PC-9 (cell line): ENCODE results near the gene IKZF3. TPM values are rescaled to one million over a fixed set of nuclear protein-coding genes. Genes with fewer than 3 reads are reported as not detected.
"Not testable (repeated sequence)": the region's sequence is repeated elsewhere in the genome, so short reads cannot be mapped to it uniquely, and the experiment has no call there.

ENCODE experiments used
- BruUV-seq: library from RNA; stranded (reverse); fragments of 400-500 nt; replicated peaks from 2 replicates; lab custom pipeline; 2021; lab: Mats Ljungman, UMichigan
- CTCF ChIA-PET: fragments of 300-600 bp; sonication (Branson Sonifier 250); formaldehyde crosslinking; loops from one replicate; lab custom pipeline; 2022; ENCODE audit warnings: antibody characterized with exemption; lab: Charles Lee
- POLR2A ChIA-PET: fragments of 300-600 bp; sonication (Branson Sonifier 250); formaldehyde crosslinking; loops from one replicate; lab custom pipeline; 2022; ENCODE audit warnings: antibody characterized with exemption; ENCODE audit not compliant: unreplicated experiment; lab: Charles Lee
- DNase-seq, 2 experiments: peaks; one replicate each; pipeline versions ENCODE4 v3.0.0 to v3.0.0-alpha.2; 2015 to 2022; ENCODE audit warnings: mixed read lengths in 1 of 2
- H2AFZ ChIP-seq: fragments of 200-600 bp; sonication (generic); 2 replicates; pipeline ENCODE4 v1.8.1; 2017; ENCODE audit warnings: antibody characterized with exemption
- H3F3A ChIP-seq: fragments of 200-600 bp; sonication (generic); 2 replicates; pipeline ENCODE4 v1.8.1; 2017; ENCODE audit warnings: antibody characterized with exemption, mild to moderate bottlenecking, low read depth; ENCODE audit not compliant: insufficient read depth
- H3K27ac ChIP-seq: fragments of 200-600 bp; sonication (generic); 2 replicates; pipeline ENCODE4 v1.6.1; 2016; ENCODE audit warnings: mixed run types
- H3K27me3 ChIP-seq: fragments of 200-600 bp; sonication (generic); 2 replicates; pipeline ENCODE4 v1.6.1; 2016; ENCODE audit warnings: low read depth, mixed run types; ENCODE audit not compliant: insufficient read depth
- H3K36me3 ChIP-seq: fragments of 200-600 bp; sonication (generic); 2 replicates; pipeline ENCODE4 v1.6.1; 2016; ENCODE audit warnings: low read depth, mixed run types
- H3K4me1 ChIP-seq: fragments of 200-600 bp; sonication (generic); replicated peaks from 2 replicates; pipeline ENCODE4 v1.6.1; 2016; ENCODE audit warnings: mixed run types; ENCODE audit not compliant: insufficient read depth
- H3K4me2 ChIP-seq: fragments of 200-600 bp; sonication (generic); 2 replicates; pipeline ENCODE4 v1.6.1; 2017; ENCODE audit warnings: mixed run types
- H3K4me3 ChIP-seq: fragments of 200-600 bp; sonication (generic); 2 replicates; pipeline ENCODE4 v1.6.1; 2016; ENCODE audit warnings: mixed run types
- H3K79me2 ChIP-seq: fragments of 200-600 bp; sonication (generic); 2 replicates; pipeline ENCODE4 v1.6.1; 2017; ENCODE audit warnings: low read depth, mixed run types
- H3K9me2 ChIP-seq: fragments of 200-600 bp; sonication (generic); 2 replicates; pipeline ENCODE4 v1.8.1; 2017; ENCODE audit warnings: mild to moderate bottlenecking; ENCODE audit not compliant: insufficient read depth
- H3K9me3 ChIP-seq: fragments of 200-600 bp; sonication (generic); 2 replicates; pipeline ENCODE4 v1.8.1; 2016; ENCODE audit warnings: low read depth; ENCODE audit not compliant: insufficient read depth
- H4K20me1 ChIP-seq: fragments of 200-600 bp; sonication (generic); 2 replicates; pipeline ENCODE4 v1.8.1; 2017; ENCODE audit not compliant: insufficient read depth
- CTCF ChIP-seq: fragments of 200-600 bp; sonication (generic); conservative IDR thresholded peaks from 2 replicates; pipeline ENCODE4 v1.6.1; 2017; ENCODE audit warnings: mixed run types, antibody characterized with exemption, mild to moderate bottlenecking, moderate library complexity
- EZH2 ChIP-seq: fragments of 200-600 bp; sonication (generic); IDR thresholded peaks from 2 replicates; pipeline ENCODE4 v1.8.0; 2017; ENCODE audit warnings: antibody characterized with exemption, low read depth
- intact Hi-C: fragments of 100-400 bp; cut with micrococcal nuclease; formaldehyde crosslinking; loops from one replicate; pipeline ENCODE4 v1.10.0; 2022; ENCODE audit not compliant: unreplicated experiment
- total RNA-seq: library from RNA; stranded (reverse); gene quantifications from 2 replicates; pipeline ENCODE4 v1.2.3, GENCODE V29; 2021

IKZF3 gene
- total RNA-seq, 1 experiment from 2014 or later = 0.04 TPM

GRCh38 chr17:39852239-39852638 is 11.9 kb downstream of the IKZF3 start:
- H3K4me1 ChIP-seq = no peaks in the 10 kb centered on the region
- H3F3A ChIP-seq = no peaks in the 10 kb centered on the region
- no peak overlapping the region for H3K4me2 ChIP-seq
- no peak overlapping the region for H2AFZ ChIP-seq
- H3K36me3 ChIP-seq = no peaks in the 10 kb centered on the region
- no peaks in the 10 kb centered on the region for H3K79me2 ChIP-seq
- no peak overlapping the region for H3K27ac ChIP-seq
- no peak for DNase-seq
- no TSS peak for BruUV-seq
- no peaks in the 10 kb centered on the region for H4K20me1 ChIP-seq
- TF ChIP-seq EZH2 = no peak
- TF ChIP-seq CTCF = no peak
- H3K4me3 ChIP-seq = no peak overlapping the region
- 0 out of 2 replicates have a peak, but pooled peaks cover 4% of the 10 kb centered on the region for H3K9me3 ChIP-seq
- H3K27me3 ChIP-seq = no peaks in the 10 kb centered on the region
- H3K9me2 ChIP-seq = no peaks in the 10 kb centered on the region
- CTCF ChIA-PET = interaction anchor here (0.6 kb wide), 1 partner anchor 259 kb away, joined by 3 read pairs; no protein-coding TSS in a partner anchor
- POLR2A ChIA-PET = interaction anchor here (0.6 kb wide), 1 partner anchor 50 kb away, joined by 4 read pairs; no protein-coding TSS in a partner anchor
- intact Hi-C loops = no loop called here

GRCh38 chr17:39850186-39850585 is 13.9 kb downstream of the IKZF3 start:
- intact Hi-C loops, H3K27me3 ChIP-seq: not testable (repeated sequence)

GRCh38 chr17:39848600-39848999 is 15.5 kb downstream of the IKZF3 start:
- intact Hi-C loops = no loop called here
- TF ChIP-seq EZH2 = no peak
- no peak for TF ChIP-seq CTCF
- H3K9me2 ChIP-seq = no peaks in the 10 kb centered on the region
- no peak overlapping the region for H3K4me3 ChIP-seq
- 0 out of 2 replicates have a peak, but pooled peaks cover 4% of the 10 kb centered on the region for H3K9me3 ChIP-seq
- no peak for DNase-seq
- no peaks in the 10 kb centered on the region for H3K79me2 ChIP-seq
- no peak overlapping the region for H2AFZ ChIP-seq
- ChIA-PET POLR2A (no interaction called here), CTCF (no interaction called here)
- no peaks in the 10 kb centered on the region for H3F3A ChIP-seq
- no TSS peak for BruUV-seq
- no peaks in the 10 kb centered on the region for H3K36me3 ChIP-seq
- H3K4me1 ChIP-seq = no peaks in the 10 kb centered on the region
- H3K27me3 ChIP-seq = no peaks in the 10 kb centered on the region
- no peak overlapping the region for H3K27ac ChIP-seq
- no peaks in the 10 kb centered on the region for H4K20me1 ChIP-seq
- no peak overlapping the region for H3K4me2 ChIP-seq

More at GRCh38 chr17:39850186-39850585, 13.9 kb downstream of the IKZF3 start:
- H3F3A ChIP-seq, H3K36me3 ChIP-seq, H3K9me2 ChIP-seq, H3K9me3 ChIP-seq, DNase-seq, POLR2A ChIA-PET, H2AFZ ChIP-seq, H3K79me2 ChIP-seq, CTCF ChIA-PET, BruUV-seq, H4K20me1 ChIP-seq, H3K4me2 ChIP-seq, H3K27ac ChIP-seq, H3K4me3 ChIP-seq, H3K4me1 ChIP-seq: not testable (repeated sequence)

GRCh38 chr17:39846205-39846604 is 17.9 kb downstream of the IKZF3 start:
- H2AFZ ChIP-seq = no peak overlapping the region
- H3K27me3 ChIP-seq = no peaks in the 10 kb centered on the region
- no peaks in the 10 kb centered on the region for H3K4me1 ChIP-seq
- no TSS peak for BruUV-seq
- DNase-seq = no peak
- no peaks in the 10 kb centered on the region for H3F3A ChIP-seq
- H3K9me2 ChIP-seq = no peaks in the 10 kb centered on the region
- intact Hi-C loops = no loop called here
- no peak overlapping the region for H3K4me2 ChIP-seq
- TF ChIP-seq CTCF (no peak), EZH2 (no peak)
- H3K79me2 ChIP-seq = no peaks in the 10 kb centered on the region
- H3K9me3 ChIP-seq = no peaks in the 10 kb centered on the region
- H3K4me3 ChIP-seq = no peak overlapping the region
- H3K27ac ChIP-seq = no peak overlapping the region
- ChIA-PET POLR2A (no interaction called here), CTCF (no interaction called here)
- H3K36me3 ChIP-seq = no peaks in the 10 kb centered on the region
- no peaks in the 10 kb centered on the region for H4K20me1 ChIP-seq
